Activated CD8-positive, alpha-beta memory T cell treated with anti-CD3 and anti-CD28 coated beads, Interleukin-2, amount 50 U/mL, for 4 hours (primary cell): ENCODE data around the gene CHCHD3.

Experiments
- DNase-seq: peaks from one replicate; pipeline ENCODE4 v3.0.0-alpha.2; 2020

The CHCHD3 gene

GRCh38 chr7:132797152-132797551 lies 284.7 kb downstream of the CHCHD3 start:
- no peak for DNase-seq

- no peak for DNase-seq
These were observed 288.4 kb downstream of the CHCHD3 start for GRCh38 chr7:132793474-132793873.

- DNase-seq: no peak
These were observed 290.9 kb downstream of the CHCHD3 start for GRCh38 chr7:132791036-132791435.

- no peak for DNase-seq
These were observed 291.8 kb downstream of the CHCHD3 start for GRCh38 chr7:132790104-132790503.

GRCh38 chr7:132789281-132789680 lies 292.6 kb downstream of the CHCHD3 start:
- DNase-seq: no peak

GRCh38 chr7:132785870-132786269 lies 296.0 kb downstream of the CHCHD3 start:
- DNase-seq: no peak

GRCh38 chr7:132784406-132784805 lies 297.5 kb downstream of the CHCHD3 start:
- DNase-seq: no peak

GRCh38 chr7:132783824-132784223 lies 298.1 kb downstream of the CHCHD3 start:
- DNase-seq: no peak

GRCh38 chr7:132782777-132783640 lies 298.9 kb downstream of the CHCHD3 start:
- no peak for DNase-seq

- no peak for DNase-seq
These were observed 301.1 kb downstream of the CHCHD3 start for GRCh38 chr7:132780822-132781221.

GRCh38 chr7:132779164-132779563 lies 302.7 kb downstream of the CHCHD3 start:
- no peak for DNase-seq

GRCh38 chr7:132778761-132779160 lies 303.1 kb downstream of the CHCHD3 start:
- DNase-seq: no peak

GRCh38 chr7:132777956-132778355 lies 303.9 kb downstream of the CHCHD3 start:
- no peak for DNase-seq

- no peak for DNase-seq
These were observed 304.5 kb downstream of the CHCHD3 start for GRCh38 chr7:132777414-132777813.

- DNase-seq: no peak
These were observed 305.8 kb downstream of the CHCHD3 start for GRCh38 chr7:132776048-132776620.

- no peak for DNase-seq
These were observed 308.3 kb downstream of the CHCHD3 start for GRCh38 chr7:132773527-132773956.

- DNase-seq: peak; percentile 24
These were observed 310.6 kb downstream of the CHCHD3 start for GRCh38 chr7:132771301-132771730.

- no peak for DNase-seq
These were observed 311.8 kb downstream of the CHCHD3 start for GRCh38 chr7:132770055-132770454.

- DNase-seq: no peak
These were observed 312.6 kb downstream of the CHCHD3 start for GRCh38 chr7:132769280-132769679.

GRCh38 chr7:132768099-132768498 lies 313.8 kb downstream of the CHCHD3 start:
- DNase-seq: no peak

GRCh38 chr7:132767378-132767777 lies 314.5 kb downstream of the CHCHD3 start:
- DNase-seq: no peak

GRCh38 chr7:132766660-132767059 lies 315.2 kb downstream of the CHCHD3 start:
- no peak for DNase-seq

GRCh38 chr7:132765861-132766260 lies 316.0 kb downstream of the CHCHD3 start:
- DNase-seq: no peak

GRCh38 chr7:132764762-132765161 lies 317.1 kb downstream of the CHCHD3 start:
- DNase-seq: no peak
